GM12878 (cell line): ENCODE measurements around the gene FXYD1. TPM values are rescaled to one million over a fixed set of nuclear protein-coding genes. Genes with fewer than 3 reads are reported as not detected.
A peak's percentile ranks its signal among the peaks of the same experiment; 100 is the strongest.

Experiments used
- ATAC-seq: fragments of 200-7000 bp; cut with Tn5 transposase; 3 replicates; pipeline ENCODE4 v1.9.1; 2020; ENCODE audit warnings: mild to moderate bottlenecking, moderate library complexity
- BruUV-seq: library from RNA; stranded (reverse); fragments of 400-500 nt; replicated peaks from 2 replicates; lab custom pipeline; 2021; lab: Mats Ljungman, UMichigan
- CTCF ChIA-PET: fragments of 300-600 bp; sonication (Branson Sonifier 250); formaldehyde crosslinking; extraction: SDS; loops from one replicate; lab custom pipeline; 2021; ENCODE audit warnings: inconsistent platforms; lab: Yijun Ruan, JAX
- POLR2A ChIA-PET: fragments of 350-600 bp; formaldehyde crosslinking; extraction: SDS; loops from one replicate; lab custom pipeline; 2021; ENCODE audit warnings: inconsistent platforms; lab: Charles Lee
- RAD21 ChIA-PET: fragments of 300-600 bp; sonication (Branson Sonifier 250); formaldehyde crosslinking; loops from one replicate; lab custom pipeline; 2023; ENCODE audit warnings: antibody characterized with exemption; ENCODE audit not compliant: unreplicated experiment; lab: Charles Lee
- SMC1A ChIA-PET: fragments of 300-600 bp; sonication (Branson Sonifier 250); formaldehyde crosslinking; loops from one replicate; lab custom pipeline; 2023; ENCODE audit not compliant: unreplicated experiment, uncharacterized antibody; lab: Charles Lee
- DNase-seq: peaks from one replicate; pipeline ENCODE4 v3.0.0-alpha.2; 2011; ENCODE audit warnings: low read depth, low spot score
- FAIRE-seq: peaks from 3 replicates; lab custom pipeline; 2011; peaks lifted over from hg19 to GRCh38; lab: Jason Lieb, UNC
- H2AFZ ChIP-seq: 2 replicates; pipeline ENCODE4 v1.6.0; 2011; ENCODE audit warnings: low read depth, low read length, control low read depth; ENCODE audit not compliant: control insufficient read depth
- H3K27ac ChIP-seq: 2 replicates; pipeline ENCODE4 v1.5.1; 2011; ENCODE audit warnings: control low read depth; ENCODE audit not compliant: control insufficient read depth, insufficient read depth
- H3K27me3 ChIP-seq, 2 experiments: replicated peaks in 1 of 2; 2 replicates each; pipeline versions ENCODE4 v1.6.0 to v1.6.1; 2011; ENCODE audit warnings: low read length in 1 of 2; ENCODE audit not compliant: control insufficient read depth in 2 of 2, insufficient read depth in 2 of 2
- H3K36me3 ChIP-seq, 2 experiments: 2 replicates each; pipeline ENCODE4 v1.5.1; 2011; ENCODE audit warnings: low read length in 1 of 2; ENCODE audit not compliant: control insufficient read depth in 2 of 2, insufficient read depth in 2 of 2
- H3K4me1 ChIP-seq: 2 replicates; pipeline ENCODE4 v1.6.1; 2011; ENCODE audit warnings: mild to moderate bottlenecking, low read length, moderate library complexity, mixed read lengths; ENCODE audit not compliant: control insufficient read depth, insufficient read depth
- H3K4me2 ChIP-seq: 2 replicates; pipeline ENCODE4 v1.6.0; 2011; ENCODE audit warnings: control low read depth; ENCODE audit not compliant: control insufficient read depth, insufficient read depth
- H3K4me3 ChIP-seq: fragments of 200-600 bp; sonication (generic); 2 replicates; pipeline ENCODE4 v1.5.1; 2016
- H3K79me2 ChIP-seq: 2 replicates; pipeline ENCODE4 v1.6.0; 2011; ENCODE audit warnings: low read length; ENCODE audit not compliant: control insufficient read depth, insufficient read depth
- H3K9ac ChIP-seq: 2 replicates; pipeline ENCODE4 v1.8.0; 2011; ENCODE audit warnings: low read length, control low read depth, mixed read lengths; ENCODE audit not compliant: control insufficient read depth, insufficient read depth
- H3K9me3 ChIP-seq: replicated peaks from 3 replicates; pipeline ENCODE4 v1.5.1; 2011; ENCODE audit warnings: mild to moderate bottlenecking, low read length; ENCODE audit not compliant: control insufficient read depth, insufficient read depth
- H4K20me1 ChIP-seq: 2 replicates; pipeline ENCODE4 v1.6.0; 2011; ENCODE audit not compliant: control insufficient read depth, insufficient read depth
- ASH2L ChIP-seq: fragments of 300-600, 200-600 bp; sonication (generic); IDR thresholded peaks from 2 replicates; pipeline ENCODE4 v1.6.1; 2017; ENCODE audit warnings: low read depth, mild to moderate bottlenecking, borderline replicate concordance
- HSF1 ChIP-seq: fragments of 150-350 bp; IDR thresholded peaks from 2 replicates; pipeline ENCODE4 v1.6.1; 2014; ENCODE audit warnings: mild to moderate bottlenecking, low read depth, low read length
- IKZF2 ChIP-seq, 2 experiments: fragments of 450-650 bp; IDR thresholded peaks; 2 replicates each; pipeline ENCODE4 v1.6.1; 2017; ENCODE audit warnings: mild to moderate bottlenecking in 2 of 2, moderate library complexity in 2 of 2
- MLLT1 ChIP-seq: fragments of 450-650 bp; IDR thresholded peaks from 2 replicates; pipeline ENCODE4 v1.6.1; 2016; ENCODE audit warnings: mild to moderate bottlenecking
- NBN ChIP-seq: fragments of 450-650 bp; IDR thresholded peaks from 2 replicates; pipeline ENCODE4 v1.6.1; 2016
- NFIC ChIP-seq: IDR thresholded peaks from 2 replicates; pipeline ENCODE4 v1.6.1; 2012; ENCODE audit warnings: low read depth, mild to moderate bottlenecking, inconsistent platforms, low read length, moderate library complexity
- NFYB ChIP-seq: IDR thresholded peaks from 2 replicates; pipeline ENCODE4 v1.6.1; 2011; ENCODE audit warnings: low read depth, mild to moderate bottlenecking, low read length, improper control_type of control experiment, moderate library complexity; ENCODE audit not compliant: insufficient read depth
- RB1 ChIP-seq: fragments of 450-650 bp; formaldehyde crosslinking; IDR thresholded peaks from 2 replicates; pipeline ENCODE4 v1.6.1; 2017; ENCODE audit warnings: mild to moderate bottlenecking, borderline replicate concordance
- RUNX3 ChIP-seq: IDR thresholded peaks from 2 replicates; pipeline ENCODE4 v1.6.1; 2012; ENCODE audit warnings: low read length, inconsistent platforms
- SPI1 ChIP-seq: IDR thresholded peaks from 2 replicates; pipeline ENCODE4 v1.6.1; 2011; ENCODE audit warnings: low read depth, mild to moderate bottlenecking, low read length, moderate library complexity, borderline replicate concordance; ENCODE audit not compliant: insufficient read depth
- TAF1 ChIP-seq: IDR thresholded peaks from 2 replicates; pipeline ENCODE4 v1.6.1; 2011; ENCODE audit warnings: mild to moderate bottlenecking, low read depth, low read length, borderline replicate concordance
- TBL1XR1 ChIP-seq: IDR thresholded peaks from 2 replicates; pipeline ENCODE4 v1.6.1; 2012; ENCODE audit warnings: low read depth, low read length, improper control_type of control experiment
- WGBS: methylation state at CpG from one replicate; pipeline ENCODE4 v1.1.6; 2016; ENCODE audit warnings: low lambda C conversion rate; ENCODE audit not compliant: insufficient replicate concordance, insufficient coverage; ENCODE audit errors: missing lambda C conversion rate; 5-methylcytosine and 5-hydroxymethylcytosine counted together
- in situ Hi-C: fragments of 300-500 bp; cut with MboI; formaldehyde crosslinking; loops from 9 replicates; pipeline ENCODE4 v1.14.3; 2018; ENCODE audit warnings: mixed read lengths
- intact Hi-C: fragments of 100-400 bp; cut with micrococcal nuclease; formaldehyde crosslinking; loops from one replicate; pipeline ENCODE4 v1.14.2; 2022; ENCODE audit not compliant: unreplicated experiment
- polyA plus RNA-seq, 11 experiments: library from polyadenylated mRNA; depleted of rRNA in 4 of 11; unstranded in 6 of 11; stranded (reverse) in 5 of 11; fragments of >200 nt; fragmentation: Nextera tagmentation in 4 of 11; fragmentation: Illumina TruSeq in 1 of 11; extraction: Ambion mirVana in 4 of 11; extraction: Trizol in 1 of 11; gene quantifications; 1 replicate in 1 of 11; 2 replicates in 10 of 11; pipeline versions ENCODE4 v1.2.1 to v1.2.3, GENCODE V29; 2011 to 2016; ENCODE audit warnings: inconsistent platforms in 2 of 11, missing spikeins in 2 of 11, low read depth in 1 of 11
- total RNA-seq, 4 experiments: library from RNA; depleted of rRNA in 3 of 4; stranded (reverse); fragments of >200 nt in 3 of 4; fragmentation: Illumina TruSeq in 1 of 4; extraction: Trizol in 1 of 4; gene quantifications; 2 replicates each; pipeline versions ENCODE4 v1.2.1 to v1.2.3, GENCODE V29; 2013 to 2021

FXYD1 gene
- total and polyA plus RNA-seq, 10 of the 15 experiments (the other 5 are each of a cell fraction or from before 2014, with no cell fraction given) = 0.34 to 1.2 (median 0.49) TPM; not detected in 4

DNA sequence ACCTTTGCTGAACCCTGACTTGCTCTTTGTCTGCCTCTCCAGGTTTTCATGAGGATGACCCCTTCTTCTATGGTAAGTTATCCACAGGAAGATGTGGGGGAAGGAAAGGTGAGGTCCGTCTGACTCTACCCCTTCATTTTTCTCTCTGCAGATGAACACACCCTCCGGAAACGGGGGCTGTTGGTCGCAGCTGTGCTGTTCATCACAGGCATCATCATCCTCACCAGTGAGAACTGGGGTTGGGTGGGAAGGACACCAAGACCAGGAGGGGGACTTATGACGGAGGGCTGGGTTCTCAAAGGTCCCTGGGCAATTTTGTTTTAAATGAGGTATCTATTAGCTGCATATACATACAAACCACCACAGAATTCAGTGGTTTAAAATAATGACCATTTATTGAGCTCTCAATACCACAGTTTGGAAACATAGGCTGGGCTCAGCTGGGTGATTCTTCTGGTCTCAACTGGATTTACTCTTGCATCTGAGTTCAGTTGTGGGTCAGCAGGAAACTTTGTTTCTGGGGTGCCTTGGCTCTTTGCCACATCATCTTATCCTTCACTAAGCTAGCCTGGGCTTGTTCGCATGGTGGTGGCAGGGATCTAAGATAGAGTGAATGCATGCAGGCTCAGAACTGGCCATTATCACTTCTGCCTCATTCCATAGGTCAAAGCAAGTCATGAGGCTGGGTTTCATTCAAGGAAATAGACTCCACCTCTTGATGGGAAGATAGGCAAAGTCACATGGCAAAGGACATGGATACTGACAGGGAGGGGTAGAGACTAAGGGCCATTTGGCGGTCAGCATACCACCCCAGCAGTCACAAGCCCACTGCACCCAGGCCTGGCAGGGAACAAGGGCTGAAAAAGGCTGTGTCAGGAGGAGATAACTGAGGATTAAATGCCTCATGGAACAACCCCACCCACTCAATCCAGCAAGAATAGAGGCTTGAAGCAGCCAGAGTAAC lies 27.8 kb downstream of the FXYD1 start:
- Histone ChIP-seq H3K27ac (no peak overlapping the region), H2AFZ (no peak overlapping the region), H3K4me3 (no peak overlapping the region), H3K27me3 (no peaks in the 10 kb centered on the region), H4K20me1 (no peaks in the 10 kb centered on the region)
- POLR2A ChIA-PET = interaction anchor here (0.6 to 1.2 kb wide), 2 partner anchors 92 to 277 kb away, joined by 3 to 6 read pairs; no protein-coding TSS in a partner anchor
- no peak for DNase-seq
- no peak for FAIRE-seq
- ATAC-seq = no peak
- CTCF ChIA-PET = no interaction called here
- SMC1A ChIA-PET = interaction anchor here (1.2 kb wide), 1 partner anchor 40 kb away, joined by 3 read pairs; no protein-coding TSS in a partner anchor
- RAD21 ChIA-PET = interaction anchor here (0.7 kb wide), 1 partner anchor 24 kb away, joined by 3 read pairs; no protein-coding TSS in a partner anchor
- TF ChIP-seq RB1 = no peak
- no peak for TF ChIP-seq RUNX3
- TF ChIP-seq MLLT1 = no peak
- no peak for TF ChIP-seq SPI1
- TF ChIP-seq TAF1 = no peak
- TF ChIP-seq ASH2L = no peak
- TF ChIP-seq NFIC = no peak
- TF ChIP-seq NFYB = no peak
- TF ChIP-seq IKZF2 (IDR thresholded peaks at IDR 0.05) = no peak
- no peak for TF ChIP-seq TBL1XR1
- TF ChIP-seq HSF1 = no peak
- no peak for TF ChIP-seq NBN
- TF ChIP-seq, all 136 proteins: peak for 0
- BruUV-seq = TSS peak; percentile 25
- Histone ChIP-seq H3K9ac (no peak overlapping the region), H3K4me2 (no peak overlapping the region), H3K36me3 (peaks cover 31 to 42% of the 10 kb centered on the region in 2 experiments), H3K79me2 (no peaks in the 10 kb centered on the region), H3K9me3 (peaks cover 40% of the 10 kb centered on the region), H3K4me1 (peaks cover 11% of the 10 kb centered on the region; the same call in 1 of the 2 replicates)
- 93% methylated on average over 7 of the region's 7 CpGs for WGBS
- intact Hi-C loops (no loop called here), in situ Hi-C loops (no loop called here)
